GM12878 (cell line): Measurements from ENCODE around the gene HMGN4. TPM values are rescaled to one million over a fixed set of nuclear protein-coding genes. Genes with fewer than 3 reads are reported as not detected.

Experiments
- ATAC-seq: fragments of 200-7000 bp; cut with Tn5 transposase; 3 replicates; pipeline ENCODE4 v1.9.1; 2020; ENCODE audit warnings: mild to moderate bottlenecking, moderate library complexity
- BruUV-seq: library from RNA; stranded (reverse); fragments of 400-500 nt; replicated peaks from 2 replicates; lab custom pipeline; 2021; lab: Mats Ljungman, UMichigan
- CTCF ChIA-PET: fragments of 300-600 bp; sonication (Branson Sonifier 250); formaldehyde crosslinking; extraction: SDS; loops from one replicate; lab custom pipeline; 2021; ENCODE audit warnings: inconsistent platforms; lab: Yijun Ruan, JAX
- POLR2A ChIA-PET: fragments of 350-600 bp; formaldehyde crosslinking; extraction: SDS; loops from one replicate; lab custom pipeline; 2021; ENCODE audit warnings: inconsistent platforms; lab: Charles Lee
- RAD21 ChIA-PET: fragments of 300-600 bp; sonication (Branson Sonifier 250); formaldehyde crosslinking; loops from one replicate; lab custom pipeline; 2023; ENCODE audit warnings: antibody characterized with exemption; ENCODE audit not compliant: unreplicated experiment; lab: Charles Lee
- SMC1A ChIA-PET: fragments of 300-600 bp; sonication (Branson Sonifier 250); formaldehyde crosslinking; loops from one replicate; lab custom pipeline; 2023; ENCODE audit not compliant: unreplicated experiment, uncharacterized antibody; lab: Charles Lee
- DNase-seq: peaks from one replicate; pipeline ENCODE4 v3.0.0-alpha.2; 2011; ENCODE audit warnings: low read depth, low spot score
- FAIRE-seq: peaks from 3 replicates; lab custom pipeline; 2011; peaks lifted over from hg19 to GRCh38; lab: Jason Lieb, UNC
- H2AFZ ChIP-seq: 2 replicates; pipeline ENCODE4 v1.6.0; 2011; ENCODE audit warnings: low read depth, low read length, control low read depth; ENCODE audit not compliant: control insufficient read depth
- H3K27ac ChIP-seq: 2 replicates; pipeline ENCODE4 v1.5.1; 2011; ENCODE audit warnings: control low read depth; ENCODE audit not compliant: control insufficient read depth, insufficient read depth
- H3K27me3 ChIP-seq, 2 experiments: replicated peaks in 1 of 2; 2 replicates each; pipeline versions ENCODE4 v1.6.0 to v1.6.1; 2011; ENCODE audit warnings: low read length in 1 of 2; ENCODE audit not compliant: control insufficient read depth in 2 of 2, insufficient read depth in 2 of 2
- H3K36me3 ChIP-seq, 2 experiments: 2 replicates each; pipeline ENCODE4 v1.5.1; 2011; ENCODE audit warnings: low read length in 1 of 2; ENCODE audit not compliant: control insufficient read depth in 2 of 2, insufficient read depth in 2 of 2
- H3K4me1 ChIP-seq: 2 replicates; pipeline ENCODE4 v1.6.1; 2011; ENCODE audit warnings: mild to moderate bottlenecking, low read length, moderate library complexity, mixed read lengths; ENCODE audit not compliant: control insufficient read depth, insufficient read depth
- H3K4me2 ChIP-seq: 2 replicates; pipeline ENCODE4 v1.6.0; 2011; ENCODE audit warnings: control low read depth; ENCODE audit not compliant: control insufficient read depth, insufficient read depth
- H3K4me3 ChIP-seq: fragments of 200-600 bp; sonication (generic); 2 replicates; pipeline ENCODE4 v1.5.1; 2016
- H3K79me2 ChIP-seq: 2 replicates; pipeline ENCODE4 v1.6.0; 2011; ENCODE audit warnings: low read length; ENCODE audit not compliant: control insufficient read depth, insufficient read depth
- H3K9ac ChIP-seq: 2 replicates; pipeline ENCODE4 v1.8.0; 2011; ENCODE audit warnings: low read length, control low read depth, mixed read lengths; ENCODE audit not compliant: control insufficient read depth, insufficient read depth
- H3K9me3 ChIP-seq: replicated peaks from 3 replicates; pipeline ENCODE4 v1.5.1; 2011; ENCODE audit warnings: mild to moderate bottlenecking, low read length; ENCODE audit not compliant: control insufficient read depth, insufficient read depth
- H4K20me1 ChIP-seq: 2 replicates; pipeline ENCODE4 v1.6.0; 2011; ENCODE audit not compliant: control insufficient read depth, insufficient read depth
- BACH1 ChIP-seq: fragments of 450-650 bp; IDR thresholded peaks from 2 replicates; pipeline ENCODE4 v1.6.1; 2017; ENCODE audit warnings: mild to moderate bottlenecking, borderline replicate concordance
- BCL11A ChIP-seq: IDR thresholded peaks from 2 replicates; pipeline ENCODE4 v1.6.1; 2011; ENCODE audit warnings: low read depth, low read length
- CREB1 ChIP-seq: IDR thresholded peaks from 2 replicates; pipeline ENCODE4 v1.6.1; 2012; ENCODE audit warnings: low read depth, mild to moderate bottlenecking, inconsistent platforms
- IKZF1 ChIP-seq: fragments of 450-650 bp; conservative IDR thresholded peaks from 2 replicates; pipeline ENCODE4 v1.6.1; 2017; ENCODE audit warnings: antibody characterized with exemption, mild to moderate bottlenecking
- MTA3 ChIP-seq: IDR thresholded peaks from 2 replicates; pipeline ENCODE4 v1.6.1; 2012; ENCODE audit warnings: low read length, inconsistent platforms, borderline replicate concordance
- NR2F1 ChIP-seq: fragments of 450-650 bp; conservative IDR thresholded peaks from 2 replicates; pipeline ENCODE4 v1.6.1; 2017; ENCODE audit warnings: mild to moderate bottlenecking
- SIX5 ChIP-seq: IDR thresholded peaks from 2 replicates; pipeline ENCODE4 v1.6.1; 2011; ENCODE audit warnings: mild to moderate bottlenecking, low read depth, low read length, moderate library complexity; ENCODE audit not compliant: severe bottlenecking
- SREBF1 ChIP-seq: IDR thresholded peaks from 2 replicates; pipeline ENCODE4 v1.6.1; 2012; ENCODE audit warnings: mild to moderate bottlenecking, low read length
- YBX1 ChIP-seq: fragments of 450-650 bp; IDR thresholded peaks from 2 replicates; pipeline ENCODE4 v1.6.1; 2016; ENCODE audit warnings: antibody characterized with exemption
- ZBED1 ChIP-seq: IDR thresholded peaks from 2 replicates; pipeline ENCODE4 v1.6.1; 2016; ENCODE audit warnings: borderline replicate concordance
- WGBS: methylation state at CpG from one replicate; pipeline ENCODE4 v1.1.6; 2016; ENCODE audit warnings: low lambda C conversion rate; ENCODE audit not compliant: insufficient replicate concordance, insufficient coverage; ENCODE audit errors: missing lambda C conversion rate; 5-methylcytosine and 5-hydroxymethylcytosine counted together
- in situ Hi-C: fragments of 300-500 bp; cut with MboI; formaldehyde crosslinking; loops from 9 replicates; pipeline ENCODE4 v1.14.3; 2018; ENCODE audit warnings: mixed read lengths
- intact Hi-C: fragments of 100-400 bp; cut with micrococcal nuclease; formaldehyde crosslinking; loops from one replicate; pipeline ENCODE4 v1.14.2; 2022; ENCODE audit not compliant: unreplicated experiment
- polyA plus RNA-seq, 11 experiments: library from polyadenylated mRNA; depleted of rRNA in 4 of 11; unstranded in 6 of 11; stranded (reverse) in 5 of 11; fragments of >200 nt; fragmentation: Nextera tagmentation in 4 of 11; fragmentation: Illumina TruSeq in 1 of 11; extraction: Ambion mirVana in 4 of 11; extraction: Trizol in 1 of 11; gene quantifications; 1 replicate in 1 of 11; 2 replicates in 10 of 11; pipeline versions ENCODE4 v1.2.1 to v1.2.3, GENCODE V29; 2011 to 2016; ENCODE audit warnings: inconsistent platforms in 2 of 11, missing spikeins in 2 of 11, low read depth in 1 of 11
- total RNA-seq, 4 experiments: library from RNA; depleted of rRNA in 3 of 4; stranded (reverse); fragments of >200 nt in 3 of 4; fragmentation: Illumina TruSeq in 1 of 4; extraction: Trizol in 1 of 4; gene quantifications; 2 replicates each; pipeline versions ENCODE4 v1.2.1 to v1.2.3, GENCODE V29; 2013 to 2021

Gene HMGN4
- total and polyA plus RNA-seq, 10 of the 15 experiments (the other 5 are each of a cell fraction or from before 2014, with no cell fraction given): 26.7 to 99.1 (median 76.7) TPM

- BruUV-seq: no TSS peak
- SMC1A ChIA-PET: interaction anchor here (1.7 kb wide), 1 partner anchor 9 kb away, joined by 3 read pairs; no protein-coding TSS in a partner anchor
Measured at GRCh38 chr6:26500102-26500501, 38.1 kb upstream of the HMGN4 start, which contains the start of gene BTN1A1. Gene BTN1A1, plus strand, starts transcription at chr6:26500303. Its CDS starts 984 bp downstream, at chr6:26501287.

GRCh38 chr6:26501482-26501986 is 36.6 kb upstream of the HMGN4 start:
- CTCF ChIA-PET: interaction anchor here (0.7 to 1.3 kb wide), 4 partner anchors 12 to 160 kb away, joined by 3 to 4 read pairs (median 3); no protein-coding TSS in a partner anchor
- ATAC-seq: peak; percentile 81
- TF ChIP-seq BCL11A (no peak), MTA3 (no peak), IKZF1 (0 out of 2 replicates have a peak, but pooled peaks have one; percentile 19), BACH1 (no peak), SIX5 (no peak)
- H2AFZ ChIP-seq: peak overlapping the region; percentile 76
- SMC1A ChIA-PET: interaction anchor here (0.7 to 2.6 kb wide), 9 partner anchors 10 to 377 kb away, joined by 3 to 11 read pairs (median 3); a partner anchor contains a TSS
- H3K4me3 ChIP-seq: peak overlapping the region; percentile 33; the same call in 1 of the 2 replicates
- H3K4me2 ChIP-seq: peak overlapping the region; percentile 83
- no peak overlapping the region; the same call in 1 of the 2 replicates for H3K9ac ChIP-seq
- DNase-seq: no peak
- no TSS peak for BruUV-seq
- no peaks in the 10 kb centered on the region for H3K36me3 ChIP-seq
- no peaks in the 10 kb centered on the region for H3K9me3 ChIP-seq
- RAD21 ChIA-PET: interaction anchor here (1.0 to 1.1 kb wide), 2 partner anchors 32 to 156 kb away, joined by 3 read pairs; no protein-coding TSS in a partner anchor
- H3K4me1 ChIP-seq: peaks cover 11% of the 10 kb centered on the region; the same call in 1 of the 2 replicates
- no peaks in the 10 kb centered on the region for H3K79me2 ChIP-seq
- in situ Hi-C loops: no loop called here
- intact Hi-C loops: no loop called here
- 17% methylated on average over 49 of the region's 49 CpGs for WGBS
- FAIRE-seq: no peak
- no peaks in the 10 kb centered on the region; a peak in 1 of 4 replicates for H3K27me3 ChIP-seq
- POLR2A ChIA-PET: interaction anchor here (0.5 to 0.9 kb wide), 2 partner anchors 16 to 325 kb away, joined by 3 to 5 read pairs; no protein-coding TSS in a partner anchor
- no peak overlapping the region for H3K27ac ChIP-seq
- no peaks in the 10 kb centered on the region for H4K20me1 ChIP-seq

More at GRCh38 chr6:26500102-26500501, 38.1 kb upstream of the HMGN4 start, which contains the start of gene BTN1A1:
- CTCF ChIA-PET: interaction anchor here (1.0 kb wide), 1 partner anchor 154 kb away, joined by 3 read pairs; no protein-coding TSS in a partner anchor
- POLR2A ChIA-PET: no interaction called here
- DNase-seq: no peak
- no peaks in the 10 kb centered on the region for H3K9me3 ChIP-seq
- no peaks in the 10 kb centered on the region for H3K79me2 ChIP-seq
- in situ Hi-C loops: no loop called here
- intact Hi-C loops: no loop called here
- H3K4me2 ChIP-seq: no peak within 1 kb of the TSS
- no peaks in the 10 kb centered on the region for H3K36me3 ChIP-seq
- H3K4me1 ChIP-seq: peaks cover 11% of the 10 kb centered on the region; the same call in 1 of the 2 replicates
- no peaks in the 10 kb centered on the region for H4K20me1 ChIP-seq
- RAD21 ChIA-PET: no interaction called here
- no peak for ATAC-seq
- no peak within 1 kb of the TSS for H2AFZ ChIP-seq
- peak within 1 kb of the TSS; percentile 33; the same call in 1 of the 2 replicates for H3K4me3 ChIP-seq
- TF ChIP-seq SREBF1 (no peak), CREB1 (no peak), ZBED1 (no peak), NR2F1 (no peak), YBX1 (no peak)
- TF ChIP-seq, all 136 proteins: peak for 0
- Histone ChIP-seq H3K27me3 (no peaks in the 10 kb centered on the region; a peak in 1 of 4 replicates), H3K9ac (no peak within 1 kb of the TSS), H3K27ac (no peak within 1 kb of the TSS)
- WGBS: 71% methylated on average over 2 of the region's 2 CpGs
- no peak for FAIRE-seq
